ENCODE data around the gene ATP5IF1. TPM values are rescaled to one million over a fixed set of nuclear protein-coding genes. Genes with fewer than 3 reads are reported as not detected.

Gene ATP5IF1
- total and polyA plus RNA-seq, 9 of the 15 experiments (the other 6 are each of a cell fraction or from before 2014, with no cell fraction given): 292 to 1,422 (median 388) TPM

GRCh38 chr1:28247612-28248272 is 11.8 kb downstream of the ATP5IF1 start:
- CTCF ChIA-PET (ENCODE audit: low intra/inter-chr PET ratio): no interaction called here
- POLR2A ChIA-PET: interaction anchor here (0.7 to 10.6 kb wide), 16 partner anchors 11 to 527 kb away, joined by 3 to 245 read pairs (median 6); partner anchors contain the start of genes ATP5IF1, MED18, PHACTR4 and RCC1
- Histone ChIP-seq H3K9ac (ENCODE audit: insufficient read depth in 1 of 2, low read depth in 2 of 2, low read length in 2 of 2) (peak overlapping the region; percentile 74 to 82; a peak in 3 of 4 replicates), H3K36me3 (ENCODE audit: control insufficient read depth, insufficient read depth, low read length) (no peaks in the 10 kb centered on the region), H2AFZ (ENCODE audit: low read depth, low read length) (peak overlapping the region; percentile 97), H3K4me3 (peak overlapping the region; percentile 11; the same call in 1 of the 2 replicates), H4K20me1 (replicated peaks; ENCODE audit: control insufficient read depth, insufficient read depth, low read length) (no peaks in the 10 kb centered on the region), H3K9me1 (ENCODE audit: control insufficient read depth, insufficient read depth, low read length) (no peaks in the 10 kb centered on the region), H3K27ac (ENCODE audit: extremely low read depth, low read depth, low read length) (peak overlapping the region; percentile 81), H3K4me1 (replicated peaks in 1 of 2; ENCODE audit: control insufficient read depth in 2 of 2, insufficient read depth in 2 of 2, low read length in 2 of 2) (peaks cover 14 to 39% of the 10 kb centered on the region in 2 experiments), H3K4me2 (ENCODE audit: insufficient read depth, low read length) (peak overlapping the region; percentile 76), H3K79me2 (ENCODE audit: control insufficient read depth, insufficient read depth, low read length) (peaks cover 4% of the 10 kb centered on the region; the same call in 2 of the 3 replicates), H3K9me3 (replicated peaks; ENCODE audit: control insufficient read depth, insufficient read depth, low read depth, low read length) (no peaks in the 10 kb centered on the region), H3K27me3 (ENCODE audit: control insufficient read depth in 2 of 2, insufficient read depth in 2 of 2, low read length in 2 of 2) (no peaks in the 10 kb centered on the region)
- WGBS (ENCODE audit: insufficient coverage, low coverage, missing lambda C conversion rate): 27% methylated on average over 11 of the region's 11 CpGs
- peak; percentile 8 for ATAC-seq
- no peak for DNase-seq (ENCODE audit: extremely low read depth in 1 of 4, low spot score in 3 of 4)
- TSS peak; percentile 94 for BruUV-seq (replicated peaks)
- in situ Hi-C loops (cut with MboI) (no loop called here), intact Hi-C loops (cut with micrococcal nuclease) (loop anchor here (1.0 to 5.0 kb wide), 9 partner anchors 19 to 355 kb away; partner anchors contain the start of gene MED18)
- FAIRE-seq: no peak
- 0 out of 2 replicates have a peak, but pooled peaks have one; percentile 23 for TF ChIP-seq DEAF1 (CRISPR knock-in tag; IDR thresholded peaks at IDR 0.05)
- TF ChIP-seq ZFX (CRISPR knock-in tag; IDR thresholded peaks at IDR 0.05): 0 out of 2 replicates have a peak, but pooled peaks have one; percentile 31
- TF ChIP-seq ZNF445 (CRISPR knock-in tag; IDR thresholded peaks at IDR 0.05; ENCODE audit: low read depth): no peak
- 0 out of 2 replicates have a peak, but pooled peaks have one; percentile 13 for TF ChIP-seq ZNF444 (CRISPR knock-in tag; IDR thresholded peaks at IDR 0.05)
- TF ChIP-seq ERF (CRISPR knock-in tag; IDR thresholded peaks at IDR 0.05): 0 out of 2 replicates have a peak, but pooled peaks have one; percentile 35
- TF ChIP-seq SMAD3 (CRISPR knock-in tag; conservative IDR thresholded peaks at IDR 0.05): no peak
- no peak for TF ChIP-seq KLF1 (tag; IDR thresholded peaks at IDR 0.05)
- TF ChIP-seq STAT6 (CRISPR knock-in tag; IDR thresholded peaks at IDR 0.05): no peak
- no peak; the same call in 1 of the 2 replicates for TF ChIP-seq CEBPG (CRISPR knock-in tag; IDR thresholded peaks at IDR 0.05)
- peak in 1 of 2 experiments; percentile 37; a peak in 2 of 4 replicates for TF ChIP-seq CEBPG (tag; conservative IDR thresholded peaks at IDR 0.05 in 1 of 2, IDR thresholded peaks at IDR 0.05 in 1 of 2)
- no peak for TF ChIP-seq ADNP (tag; IDR thresholded peaks at IDR 0.05)
- no peak for TF ChIP-seq CBFA2T2 (conservative IDR thresholded peaks at IDR 0.05)
- no peak for TF ChIP-seq RBM39 (optimal IDR thresholded peaks at IDR 0.05; ENCODE audit: low read depth, low read length)
- TF ChIP-seq HLTF (IDR thresholded peaks at IDR 0.05): 0 out of 2 replicates have a peak, but pooled peaks have one; percentile 56
- no peak for TF ChIP-seq TBL1XR1 (IDR thresholded peaks at IDR 0.05; ENCODE audit: low read length in 2 of 2)
- TF ChIP-seq MITF (IDR thresholded peaks at IDR 0.05): no peak

Measured in K562 (cell line).